ENCODE results near the gene MMP17. TPM values are rescaled to one million over a fixed set of nuclear protein-coding genes. Genes with fewer than 3 reads are reported as not detected.

The MMP17 gene
- polyA plus RNA-seq, 1 donor = 8.3 TPM

GRCh38 chr12:131896080-131896810 is 68.1 kb downstream of the MMP17 start:
- H3K36me3 ChIP-seq (ENCODE audit: control insufficient read depth, insufficient read depth, low read length) = peaks cover 12% of the 10 kb centered on the region
- no peaks in the 10 kb centered on the region for H3K9me3 ChIP-seq (ENCODE audit: control insufficient read depth, low read depth, low read length)
- WGBS (ENCODE audit: insufficient coverage, low lambda C conversion rate) = 70% methylated on average over 1 of the region's 39 CpGs
- no peaks in the 10 kb centered on the region for H3K27me3 ChIP-seq (ENCODE audit: control insufficient read depth, insufficient read depth, low read length)
- H3K4me1 ChIP-seq (ENCODE audit: control insufficient read depth, insufficient read depth, low read length) = peaks cover 15% of the 10 kb centered on the region
- H3K27ac ChIP-seq (ENCODE audit: low read length) = peak overlapping the region; percentile 76
- DNase-seq = peak; percentile 90 to 92
- H3K4me3 ChIP-seq (ENCODE audit: low read length) = peak overlapping the region; percentile 52

GRCh38 chr12:131896811-131897270 is 68.6 kb downstream of the MMP17 start:
- no peak for DNase-seq

GRCh38 chr12:131897276-131897675 is 69.1 kb downstream of the MMP17 start:
- H3K27ac ChIP-seq (ENCODE audit: low read length) = no peak overlapping the region
- H3K27me3 ChIP-seq (ENCODE audit: control insufficient read depth, insufficient read depth, low read length) = no peaks in the 10 kb centered on the region
- no peaks in the 10 kb centered on the region for H3K9me3 ChIP-seq (ENCODE audit: control insufficient read depth, low read depth, low read length)
- DNase-seq = no peak
- peaks cover 15% of the 10 kb centered on the region for H3K4me1 ChIP-seq (ENCODE audit: control insufficient read depth, insufficient read depth, low read length)
- H3K4me3 ChIP-seq (ENCODE audit: low read length) = no peak overlapping the region
- WGBS (ENCODE audit: insufficient coverage, low lambda C conversion rate) = 80% methylated on average over 1 of the region's 18 CpGs
- H3K36me3 ChIP-seq (ENCODE audit: control insufficient read depth, insufficient read depth, low read length) = peaks cover 14% of the 10 kb centered on the region

More at GRCh38 chr12:131896811-131897270, 68.6 kb downstream of the MMP17 start:
- Histone ChIP-seq H3K4me1 (ENCODE audit: control insufficient read depth, insufficient read depth, low read length) (peaks cover 15% of the 10 kb centered on the region), H3K9me3 (ENCODE audit: control insufficient read depth, low read depth, low read length) (no peaks in the 10 kb centered on the region), H3K36me3 (ENCODE audit: control insufficient read depth, insufficient read depth, low read length) (peaks cover 13% of the 10 kb centered on the region), H3K27ac (ENCODE audit: low read length) (peak overlapping the region; percentile 76), H3K27me3 (ENCODE audit: control insufficient read depth, insufficient read depth, low read length) (no peaks in the 10 kb centered on the region), H3K4me3 (ENCODE audit: low read length) (peak overlapping the region; percentile 52)
- no CpG with 5 or more reads among the region's 14 CpGs for WGBS (ENCODE audit: insufficient coverage, low lambda C conversion rate)

- no peaks in the 10 kb centered on the region for H3K27me3 ChIP-seq (ENCODE audit: control insufficient read depth, insufficient read depth, low read length)
- no peaks in the 10 kb centered on the region for H3K9me3 ChIP-seq (ENCODE audit: control insufficient read depth, low read depth, low read length)
- H3K4me1 ChIP-seq (ENCODE audit: control insufficient read depth, insufficient read depth, low read length) = peaks cover 15% of the 10 kb centered on the region
- no peak overlapping the region for H3K27ac ChIP-seq (ENCODE audit: low read length)
- WGBS (ENCODE audit: insufficient coverage, low lambda C conversion rate) = no CpG with 5 or more reads among the region's 9 CpGs
- H3K36me3 ChIP-seq (ENCODE audit: control insufficient read depth, insufficient read depth, low read length) = peaks cover 14% of the 10 kb centered on the region
- no peak for DNase-seq
- no peak overlapping the region for H3K4me3 ChIP-seq (ENCODE audit: low read length)
Observed at GRCh38 chr12:131897875-131898274, 69.7 kb downstream of the MMP17 start.

GRCh38 chr12:131900397-131900796 is 72.2 kb downstream of the MMP17 start:
- no peak overlapping the region for H3K27ac ChIP-seq (ENCODE audit: low read length)
- H3K27me3 ChIP-seq (ENCODE audit: control insufficient read depth, insufficient read depth, low read length) = no peaks in the 10 kb centered on the region
- peaks cover 15% of the 10 kb centered on the region for H3K4me1 ChIP-seq (ENCODE audit: control insufficient read depth, insufficient read depth, low read length)
- H3K36me3 ChIP-seq (ENCODE audit: control insufficient read depth, insufficient read depth, low read length) = peaks cover 14% of the 10 kb centered on the region
- no CpG with 5 or more reads among the region's 6 CpGs for WGBS (ENCODE audit: insufficient coverage, low lambda C conversion rate)
- H3K4me3 ChIP-seq (ENCODE audit: low read length) = no peak overlapping the region
- DNase-seq = no peak
- no peaks in the 10 kb centered on the region for H3K9me3 ChIP-seq (ENCODE audit: control insufficient read depth, low read depth, low read length)

Other genes starting within 250 kb of the MMP17 start
- gene SFSWAP, start 117.3 kb upstream of the MMP17 start, polyA plus RNA-seq = 37.2 TPM
- gene ULK1, start 66.2 kb downstream of the MMP17 start, polyA plus RNA-seq = 27.3 TPM
- 26.1 TPM for gene PUS1, start 100.9 kb downstream of the MMP17 start, polyA plus RNA-seq
- 31.9 TPM for gene EP400, start 121.5 kb downstream of the MMP17 start, polyA plus RNA-seq